IMR-90 (cell line): ENCODE results near the gene DERL3. TPM values are rescaled to one million over a fixed set of nuclear protein-coding genes. Genes with fewer than 3 reads are reported as not detected.

Experiments used
- ATAC-seq: fragments of 200-7000 bp; cut with Tn5 transposase; 2 replicates; pipeline ENCODE4 v1.9.1; 2020; ENCODE audit warnings: low read depth, mild to moderate bottlenecking, moderate library complexity
- BruUV-seq: library from RNA; stranded (reverse); fragments of 400-500 nt; replicated peaks from 2 replicates; lab custom pipeline; 2021; lab: Mats Ljungman, UMichigan
- CTCF ChIA-PET: fragments of 300-600 bp; formaldehyde crosslinking; extraction: SDS; loops from one replicate; lab custom pipeline; 2021; ENCODE audit warnings: antibody characterized with exemption; lab: Yijun Ruan, JAX
- POLR2A ChIA-PET: fragments of 300-600 bp; sonication (Branson Sonifier 250); formaldehyde crosslinking; loops from one replicate; lab custom pipeline; 2022; ENCODE audit warnings: antibody characterized with exemption; ENCODE audit not compliant: unreplicated experiment; lab: Charles Lee
- DNase-seq: peaks from one replicate; pipeline ENCODE4 v3.0.0; 2013
- H2AFZ ChIP-seq: replicated peaks from 2 replicates; pipeline ENCODE3; 2013; ENCODE audit warnings: low read length, mild to moderate bottlenecking; ENCODE audit not compliant: poor library complexity
- H2AK5ac ChIP-seq: 2 replicates; pipeline ENCODE4 v1.6.1; 2013; ENCODE audit warnings: low read depth, low read length, inconsistent platforms
- H2AK9ac ChIP-seq: replicated peaks from 2 replicates; pipeline ENCODE3; 2013; ENCODE audit warnings: mild to moderate bottlenecking, low read depth, low read length, moderate library complexity; ENCODE audit not compliant: poor library complexity
- H2BK120ac ChIP-seq: 2 replicates; pipeline ENCODE4 v1.6.1; 2013; ENCODE audit warnings: low read depth, low read length, inconsistent platforms
- H2BK15ac ChIP-seq: 3 replicates; pipeline ENCODE4 v1.6.1; 2013; ENCODE audit warnings: low read depth, low read length, inconsistent platforms
- H2BK20ac ChIP-seq: 2 replicates; pipeline ENCODE4 v1.6.1; 2013; ENCODE audit warnings: low read depth, mild to moderate bottlenecking, inconsistent platforms, low read length, moderate library complexity
- H2BK5ac ChIP-seq: 2 replicates; pipeline ENCODE4 v1.6.1; 2013; ENCODE audit warnings: mild to moderate bottlenecking, low read depth, low read length, inconsistent platforms; ENCODE audit not compliant: poor library complexity, severe bottlenecking
- H3K14ac ChIP-seq: replicated peaks from 2 replicates; pipeline ENCODE4 v1.6.1; 2013; ENCODE audit warnings: low read depth, low read length, inconsistent platforms
- H3K18ac ChIP-seq: 2 replicates; pipeline ENCODE4 v1.6.1; 2013; ENCODE audit warnings: low read depth, low read length, control low read depth
- H3K23ac ChIP-seq: 2 replicates; pipeline ENCODE4 v1.6.1; 2013; ENCODE audit warnings: low read depth, low read length, inconsistent platforms
- H3K27ac ChIP-seq: 2 replicates; pipeline ENCODE4 v1.5.1; 2013; ENCODE audit warnings: mild to moderate bottlenecking, control low read depth, low read length; ENCODE audit not compliant: insufficient read depth
- H3K27me3 ChIP-seq: 2 replicates; pipeline ENCODE4 v1.6.1; 2013; ENCODE audit warnings: low read length; ENCODE audit not compliant: control insufficient read depth, insufficient read depth
- H3K36me3 ChIP-seq: 2 replicates; pipeline ENCODE4 v1.6.1; 2013; ENCODE audit warnings: low read length, mixed read lengths; ENCODE audit not compliant: control insufficient read depth, insufficient read depth
- H3K4ac ChIP-seq: 2 replicates; pipeline ENCODE4 v1.6.1; 2013; ENCODE audit warnings: low read depth, low read length, inconsistent platforms
- H3K4me1 ChIP-seq: 2 replicates; pipeline ENCODE4 v1.6.1; 2013; ENCODE audit warnings: low read length, mixed read lengths; ENCODE audit not compliant: control insufficient read depth, insufficient read depth
- H3K4me2 ChIP-seq: 2 replicates; pipeline ENCODE4 v1.6.1; 2013; ENCODE audit warnings: low read depth, mild to moderate bottlenecking, control low read depth, low read length, moderate library complexity
- H3K4me3 ChIP-seq: 2 replicates; pipeline ENCODE4 v1.5.1; 2013; ENCODE audit warnings: low read depth, mild to moderate bottlenecking, control low read depth, low read length, moderate library complexity; ENCODE audit not compliant: insufficient read depth
- H3K56ac ChIP-seq: 2 replicates; pipeline ENCODE4 v1.6.1; 2013; ENCODE audit warnings: low read length, inconsistent platforms; ENCODE audit not compliant: insufficient read depth; ENCODE audit errors: extremely low read depth
- H3K79me1 ChIP-seq, 2 experiments: 2 replicates each; pipeline ENCODE4 v1.6.1; 2013; ENCODE audit warnings: low read length in 2 of 2, inconsistent platforms in 1 of 2, low read depth in 1 of 2
- H3K9ac ChIP-seq: 2 replicates; pipeline ENCODE4 v1.6.1; 2013; ENCODE audit warnings: low read depth, low read length, control low read depth
- H3K9me1 ChIP-seq: 2 replicates; pipeline ENCODE4 v1.6.1; 2013; ENCODE audit warnings: low read length, inconsistent platforms; ENCODE audit not compliant: insufficient read depth
- H3K9me3 ChIP-seq: 2 replicates; pipeline ENCODE4 v1.6.1; 2013; ENCODE audit warnings: low read length; ENCODE audit not compliant: control insufficient read depth, insufficient read depth
- H4K20me1 ChIP-seq: 2 replicates; pipeline ENCODE4 v1.6.1; 2013; ENCODE audit warnings: low read length, inconsistent platforms; ENCODE audit not compliant: insufficient read depth
- H4K5ac ChIP-seq: 2 replicates; pipeline ENCODE4 v1.6.1; 2013; ENCODE audit warnings: mild to moderate bottlenecking, low read depth, low read length, control low read depth
- H4K8ac ChIP-seq, 2 experiments: 2 replicates each; pipeline ENCODE4 v1.6.1; 2013; ENCODE audit warnings: low read depth in 2 of 2, low read length in 2 of 2, control low read depth in 1 of 2, inconsistent platforms in 1 of 2
- H4K91ac ChIP-seq: 2 replicates; pipeline ENCODE4 v1.6.1; 2013; ENCODE audit warnings: low read depth, low read length, inconsistent platforms; ENCODE audit not compliant: insufficient read depth
- BHLHE40 ChIP-seq: fragments of 150-350 bp; IDR thresholded peaks from 2 replicates; pipeline ENCODE4 v1.6.1; 2016; ENCODE audit warnings: mild to moderate bottlenecking, low read depth, low read length
- CEBPB ChIP-seq: IDR thresholded peaks from 2 replicates; pipeline ENCODE4 v1.6.1; 2012; ENCODE audit warnings: low read depth, low read length, improper control_type of control experiment
- CHD1 ChIP-seq: IDR thresholded peaks from 2 replicates; pipeline ENCODE4 v1.6.1; 2012; ENCODE audit warnings: low read depth, low read length, improper control_type of control experiment
- FOS ChIP-seq: fragments of 150-350 bp; IDR thresholded peaks from 2 replicates; pipeline ENCODE4 v1.6.1; 2016; ENCODE audit warnings: low read depth, low read length
- MAZ ChIP-seq: IDR thresholded peaks from 2 replicates; pipeline ENCODE4 v1.6.1; 2012; ENCODE audit warnings: low read depth, mild to moderate bottlenecking, low read length, improper control_type of control experiment, moderate library complexity, borderline replicate concordance
- MXI1 ChIP-seq: IDR thresholded peaks from 2 replicates; pipeline ENCODE4 v1.6.1; 2012; ENCODE audit warnings: low read depth, mild to moderate bottlenecking, low read length, moderate library complexity, borderline replicate concordance
- NFE2L2 ChIP-seq: fragments of 150-350 bp; IDR thresholded peaks from 2 replicates; pipeline ENCODE4 v1.6.1; 2016; ENCODE audit warnings: low read depth, mild to moderate bottlenecking, low read length
- POLR2A ChIP-seq: IDR thresholded peaks from 2 replicates; pipeline ENCODE4 v1.6.1; 2012; ENCODE audit warnings: mild to moderate bottlenecking, low read depth, low read length
- RAD21 ChIP-seq: IDR thresholded peaks from 2 replicates; pipeline ENCODE4 v1.6.1; 2012; ENCODE audit warnings: low read length, improper control_type of control experiment
- RCOR1 ChIP-seq: IDR thresholded peaks from 2 replicates; pipeline ENCODE4 v1.6.1; 2012; ENCODE audit warnings: mild to moderate bottlenecking, low read length, improper control_type of control experiment; ENCODE audit not compliant: insufficient replicate concordance
- SMC3 ChIP-seq: fragments of 150-350 bp; IDR thresholded peaks from 2 replicates; pipeline ENCODE4 v1.6.1; 2016; ENCODE audit warnings: low read depth, mild to moderate bottlenecking, antibody characterized with exemption, low read length, moderate library complexity
- USF2 ChIP-seq: fragments of 150-350 bp; IDR thresholded peaks from 2 replicates; pipeline ENCODE4 v1.6.1; 2017; ENCODE audit warnings: mild to moderate bottlenecking, antibody characterized with exemption, low read length, low read depth
- WGBS, 2 experiments: methylation state at CpG; one replicate each; pipeline versions ENCODE4 v1.1.5 to v1.1.7; 2013; ENCODE audit warnings: missing lambda C conversion rate in 2 of 2; ENCODE audit not compliant: insufficient read length in 1 of 2; ENCODE audit errors: extremely low coverage in 2 of 2; 5-methylcytosine and 5-hydroxymethylcytosine counted together
- dilution Hi-C: fragments of 300-500 bp; cut with HindIII; formaldehyde crosslinking; loops from one replicate; pipeline ENCODE4 v1.14.3; 2018; ENCODE audit warnings: low sequenced_read_pairs; ENCODE audit not compliant: unreplicated experiment
- in situ Hi-C: fragments of 300-500 bp; cut with MboI; formaldehyde crosslinking; loops from 3 replicates; pipeline ENCODE4 v1.14.3; 2019; ENCODE audit warnings: low sequenced_read_pairs, inconsistent platforms, mixed read lengths
- intact Hi-C: fragments of 100-400 bp; cut with micrococcal nuclease; formaldehyde crosslinking; loops from 2 replicates; pipeline ENCODE4 v1.10.0; 2022
- polyA plus RNA-seq, 3 experiments: library from polyadenylated mRNA; depleted of rRNA; stranded (reverse); fragments of >200 nt; gene quantifications; 2 replicates each; pipeline ENCODE4 v1.2.3, GENCODE V29; 2012; ENCODE audit warnings: low replicate concordance in 1 of 3
- total RNA-seq: library from RNA; depleted of rRNA; stranded (reverse); fragments of >200 nt; gene quantifications from 2 replicates; pipeline ENCODE4 v1.2.3, GENCODE V29; 2012
- TF ChIP-seq, protein P1 (sequence below): conservative IDR thresholded peaks from 2 replicates; pipeline ENCODE4 v1.5.1; 2012; ENCODE audit warnings: mild to moderate bottlenecking, low read depth, low read length, improper control_type of control experiment
- TF ChIP-seq, protein P2 (sequence below): fragments of 150-350 bp; IDR thresholded peaks from 2 replicates; pipeline ENCODE4 v1.6.1; 2016; ENCODE audit warnings: low read depth, mild to moderate bottlenecking, low read length, moderate library complexity, borderline replicate concordance

DERL3 gene
- total and polyA plus RNA-seq, 2 of the 4 experiments (the other 2 are of a cell fraction), result 0.18 to 0.62 TPM

DNA sequence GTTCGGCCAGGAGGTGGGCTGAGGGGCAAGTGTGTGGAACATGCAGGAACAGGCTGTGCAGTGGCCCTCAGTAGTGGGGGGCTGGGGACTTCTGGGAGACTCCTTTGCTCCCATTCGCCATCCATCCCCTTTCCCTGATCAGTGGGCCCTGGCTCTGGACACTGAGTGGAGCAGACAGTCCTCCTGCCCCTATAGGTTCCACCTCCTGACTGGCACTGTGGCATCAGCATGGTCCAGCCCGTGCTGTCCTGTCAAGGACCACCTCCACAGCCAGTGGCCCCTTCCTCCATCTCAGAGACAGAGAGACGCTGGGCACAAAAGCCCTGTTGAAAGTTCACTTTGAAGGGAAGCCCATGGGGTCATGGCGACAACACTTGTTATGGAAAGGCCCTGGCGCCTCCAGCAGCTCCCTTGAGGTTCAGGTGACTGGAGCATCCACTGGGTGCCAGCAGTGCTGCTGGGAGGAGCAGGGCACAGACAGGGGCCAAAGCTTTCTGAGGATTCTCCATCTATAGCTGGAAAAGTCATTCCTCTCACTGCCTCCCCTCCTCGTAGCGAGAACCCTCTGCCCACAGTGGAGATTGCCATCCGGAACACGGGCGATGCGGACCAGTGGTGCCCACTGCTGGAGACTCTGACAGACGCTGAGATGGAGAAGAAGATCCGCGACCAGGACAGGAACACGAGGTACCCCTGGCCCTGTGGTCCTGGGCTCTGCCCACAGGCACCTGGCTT, 5.6 kb downstream of the DERL3 start:
- Histone ChIP-seq H3K9me3 (peaks cover 3% of the 10 kb centered on the region; the same call in 1 of the 2 replicates), H3K27ac (no peak overlapping the region), H3K79me1 (peaks cover 7 to 45% of the 10 kb centered on the region in 2 experiments), H3K4me3 (no peak overlapping the region), H2AFZ (no peak overlapping the region), H3K56ac (no peak overlapping the region), H4K5ac (no peak overlapping the region), H3K27me3 (no peaks in the 10 kb centered on the region), H3K4me2 (no peak overlapping the region), H3K4me1 (peaks cover 6% of the 10 kb centered on the region), H3K18ac (no peak overlapping the region), H2BK20ac (no peak overlapping the region), H2BK120ac (no peak overlapping the region), H4K20me1 (peaks cover 43% of the 10 kb centered on the region), H3K14ac (no peak overlapping the region), H2BK5ac (no peak overlapping the region), H4K8ac (no peak overlapping the region), H3K36me3 (peaks cover 62% of the 10 kb centered on the region), H2AK9ac (peak overlapping the region; percentile 40), H3K9me1 (peaks cover 15% of the 10 kb centered on the region), H3K9ac (no peak overlapping the region), H2AK5ac (no peak overlapping the region), H2BK15ac (no peak overlapping the region), H4K91ac (no peak overlapping the region), H3K23ac (no peak overlapping the region), H3K4ac (no peak overlapping the region)
- BruUV-seq, result no TSS peak
- TF ChIP-seq BHLHE40 (no peak), NFE2L2 (no peak), FOS (no peak), RAD21 (no peak), RCOR1 (no peak), SMC3 (no peak), MAZ (no peak), CEBPB (no peak), USF2 (no peak), MXI1 (no peak), CHD1 (no peak), POLR2A (no peak)
- TF ChIP-seq, protein P1, sequence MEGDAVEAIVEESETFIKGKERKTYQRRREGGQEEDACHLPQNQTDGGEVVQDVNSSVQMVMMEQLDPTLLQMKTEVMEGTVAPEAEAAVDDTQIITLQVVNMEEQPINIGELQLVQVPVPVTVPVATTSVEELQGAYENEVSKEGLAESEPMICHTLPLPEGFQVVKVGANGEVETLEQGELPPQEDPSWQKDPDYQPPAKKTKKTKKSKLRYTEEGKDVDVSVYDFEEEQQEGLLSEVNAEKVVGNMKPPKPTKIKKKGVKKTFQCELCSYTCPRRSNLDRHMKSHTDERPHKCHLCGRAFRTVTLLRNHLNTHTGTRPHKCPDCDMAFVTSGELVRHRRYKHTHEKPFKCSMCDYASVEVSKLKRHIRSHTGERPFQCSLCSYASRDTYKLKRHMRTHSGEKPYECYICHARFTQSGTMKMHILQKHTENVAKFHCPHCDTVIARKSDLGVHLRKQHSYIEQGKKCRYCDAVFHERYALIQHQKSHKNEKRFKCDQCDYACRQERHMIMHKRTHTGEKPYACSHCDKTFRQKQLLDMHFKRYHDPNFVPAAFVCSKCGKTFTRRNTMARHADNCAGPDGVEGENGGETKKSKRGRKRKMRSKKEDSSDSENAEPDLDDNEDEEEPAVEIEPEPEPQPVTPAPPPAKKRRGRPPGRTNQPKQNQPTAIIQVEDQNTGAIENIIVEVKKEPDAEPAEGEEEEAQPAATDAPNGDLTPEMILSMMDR, result no peak
- TF ChIP-seq, protein P2, sequence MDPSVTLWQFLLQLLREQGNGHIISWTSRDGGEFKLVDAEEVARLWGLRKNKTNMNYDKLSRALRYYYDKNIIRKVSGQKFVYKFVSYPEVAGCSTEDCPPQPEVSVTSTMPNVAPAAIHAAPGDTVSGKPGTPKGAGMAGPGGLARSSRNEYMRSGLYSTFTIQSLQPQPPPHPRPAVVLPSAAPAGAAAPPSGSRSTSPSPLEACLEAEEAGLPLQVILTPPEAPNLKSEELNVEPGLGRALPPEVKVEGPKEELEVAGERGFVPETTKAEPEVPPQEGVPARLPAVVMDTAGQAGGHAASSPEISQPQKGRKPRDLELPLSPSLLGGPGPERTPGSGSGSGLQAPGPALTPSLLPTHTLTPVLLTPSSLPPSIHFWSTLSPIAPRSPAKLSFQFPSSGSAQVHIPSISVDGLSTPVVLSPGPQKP, result no peak
- POLR2A ChIA-PET, result no interaction called here
- no peak for ATAC-seq
- intact Hi-C loops, result no loop called here
- DNase-seq, result no peak
- dilution Hi-C loops, result no loop called here
- in situ Hi-C loops, result no loop called here
- CTCF ChIA-PET, result no interaction called here
- WGBS, 2 experiments, result 98% methylated on average over 8 of the region's 16 CpGs; no CpG with 5 or more reads in 1 of the 2 experiments
